HG02943 (cell line): ENCODE results near the gene KIR2DL1.
"Not testable (repeated sequence)": the region's sequence is repeated elsewhere in the genome, so short reads cannot be mapped to it uniquely, and the experiment has no call there.

ENCODE experiments used
- ATAC-seq: cut with Tn5 transposase; IDR thresholded peaks from one replicate; pipeline ENCODE4 v1.9.1; 2021; ENCODE audit warnings: mild to moderate bottlenecking, low read depth, moderate library complexity; ENCODE audit not compliant: unreplicated experiment

Gene KIR2DL1

GRCh38 chr19:54817670-54818536 lies 48.3 kb downstream of the KIR2DL1 start:
- no peak for ATAC-seq

GRCh38 chr19:54824416-54824815 lies 54.8 kb downstream of the KIR2DL1 start:
- ATAC-seq: not testable (repeated sequence)

DNA sequence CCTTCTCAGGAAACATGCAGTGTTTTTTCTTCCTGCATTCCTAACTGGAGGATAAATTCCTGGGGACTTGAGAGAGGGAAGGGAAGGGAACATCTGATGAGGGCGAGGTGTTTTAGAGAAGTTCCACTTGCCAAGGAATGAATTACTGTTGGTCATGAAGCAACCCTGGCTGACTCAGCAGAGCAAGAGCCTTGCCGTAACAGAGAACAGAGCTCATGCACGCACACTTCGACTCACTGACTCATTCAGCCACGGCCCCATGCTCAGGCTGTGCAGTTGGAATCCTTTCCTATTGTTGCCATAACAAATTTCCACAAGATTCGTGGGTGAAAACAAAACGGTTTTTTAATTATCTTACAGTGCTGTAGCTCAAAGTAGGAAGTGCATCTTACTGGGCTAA lies 55.7 kb downstream of the KIR2DL1 start:
- not testable (repeated sequence) for ATAC-seq

DNA sequence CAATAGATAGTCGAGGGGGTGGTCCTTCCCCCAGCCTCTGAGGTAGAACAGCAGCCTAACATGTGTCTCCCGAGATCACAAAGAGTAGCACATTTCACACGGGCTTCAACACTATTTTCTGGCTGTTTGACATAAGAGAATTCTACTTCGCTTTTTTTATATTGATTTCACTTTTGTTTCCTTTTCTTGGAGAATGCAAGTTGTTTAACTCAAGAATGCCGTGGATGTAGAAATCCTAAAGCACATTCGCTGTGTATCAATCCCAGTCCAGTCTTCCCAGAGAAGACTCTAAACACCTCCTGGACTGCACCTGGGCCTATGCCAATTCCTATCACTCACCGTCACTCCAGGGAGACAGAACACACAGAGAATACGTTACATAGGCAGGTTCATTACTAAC lies 58.5 kb downstream of the KIR2DL1 start:
- ATAC-seq: not testable (repeated sequence)

GRCh38 chr19:54832496-54832895 lies 62.9 kb downstream of the KIR2DL1 start, which contains the start of gene KIR2DS4:
TSS of gene KIR2DS4 (plus strand) at chr19:54832676.
- not testable (repeated sequence) for ATAC-seq
